Astrocyte of the cerebellum (primary cell): Measurements from ENCODE around the gene CREB3.

Source experiments
- DNase-seq: peaks from one replicate; pipeline ENCODE4 v3.0.0-alpha.2; 2011; ENCODE audit warnings: low read depth
- H3K4me3 ChIP-seq: 2 replicates; pipeline ENCODE4 v1.5.1; 2011; ENCODE audit warnings: mild to moderate bottlenecking, low read depth, low read length, moderate library complexity
- in situ Hi-C: cut with HindIII; loops from 2 replicates; pipeline ENCODE4 v1.10.0; 2017; ENCODE audit warnings: low sequenced_read_pairs
- TF ChIP-seq, protein P1 (sequence below): IDR thresholded peaks from 2 replicates; pipeline ENCODE4 v1.5.1; 2012; ENCODE audit warnings: low read length, low read depth, moderate library complexity, mild to moderate bottlenecking; ENCODE audit errors: missing control alignments

Gene CREB3

GRCh38 chr9:35714579-35715252 is 17.8 kb upstream of the CREB3 start:
- in situ Hi-C loops: loop anchor here (5.0 kb wide), 1 partner anchor 37 kb away; no protein-coding TSS in a partner anchor
- no peak overlapping the region for H3K4me3 ChIP-seq
- no peak for DNase-seq
- TF ChIP-seq, protein P1, sequence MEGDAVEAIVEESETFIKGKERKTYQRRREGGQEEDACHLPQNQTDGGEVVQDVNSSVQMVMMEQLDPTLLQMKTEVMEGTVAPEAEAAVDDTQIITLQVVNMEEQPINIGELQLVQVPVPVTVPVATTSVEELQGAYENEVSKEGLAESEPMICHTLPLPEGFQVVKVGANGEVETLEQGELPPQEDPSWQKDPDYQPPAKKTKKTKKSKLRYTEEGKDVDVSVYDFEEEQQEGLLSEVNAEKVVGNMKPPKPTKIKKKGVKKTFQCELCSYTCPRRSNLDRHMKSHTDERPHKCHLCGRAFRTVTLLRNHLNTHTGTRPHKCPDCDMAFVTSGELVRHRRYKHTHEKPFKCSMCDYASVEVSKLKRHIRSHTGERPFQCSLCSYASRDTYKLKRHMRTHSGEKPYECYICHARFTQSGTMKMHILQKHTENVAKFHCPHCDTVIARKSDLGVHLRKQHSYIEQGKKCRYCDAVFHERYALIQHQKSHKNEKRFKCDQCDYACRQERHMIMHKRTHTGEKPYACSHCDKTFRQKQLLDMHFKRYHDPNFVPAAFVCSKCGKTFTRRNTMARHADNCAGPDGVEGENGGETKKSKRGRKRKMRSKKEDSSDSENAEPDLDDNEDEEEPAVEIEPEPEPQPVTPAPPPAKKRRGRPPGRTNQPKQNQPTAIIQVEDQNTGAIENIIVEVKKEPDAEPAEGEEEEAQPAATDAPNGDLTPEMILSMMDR: no peak

DNA sequence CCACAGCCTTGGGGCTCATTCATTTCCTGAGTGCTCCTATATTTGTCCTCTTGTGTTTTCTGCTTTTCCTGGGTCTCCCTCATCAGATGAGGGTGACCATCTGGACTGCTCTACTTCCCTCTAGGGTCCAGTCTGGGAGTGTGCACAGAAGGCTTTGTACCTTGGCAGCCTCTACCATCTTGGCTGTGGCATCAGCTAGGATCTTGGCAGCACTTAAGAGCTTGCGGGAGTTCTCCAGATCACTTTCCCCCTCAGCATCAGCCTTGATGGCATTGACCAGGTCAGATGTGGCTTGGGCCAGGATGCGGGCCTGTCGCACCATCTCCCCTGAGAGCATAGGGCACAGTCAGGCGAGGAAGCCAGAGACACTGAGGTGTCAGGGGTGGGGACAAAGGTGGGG is 16.2 kb upstream of the CREB3 start:
- TF ChIP-seq, protein P1: peak; percentile 25
- in situ Hi-C loops: no loop called here
- no peak for DNase-seq
- H3K4me3 ChIP-seq: no peak overlapping the region

DNA sequence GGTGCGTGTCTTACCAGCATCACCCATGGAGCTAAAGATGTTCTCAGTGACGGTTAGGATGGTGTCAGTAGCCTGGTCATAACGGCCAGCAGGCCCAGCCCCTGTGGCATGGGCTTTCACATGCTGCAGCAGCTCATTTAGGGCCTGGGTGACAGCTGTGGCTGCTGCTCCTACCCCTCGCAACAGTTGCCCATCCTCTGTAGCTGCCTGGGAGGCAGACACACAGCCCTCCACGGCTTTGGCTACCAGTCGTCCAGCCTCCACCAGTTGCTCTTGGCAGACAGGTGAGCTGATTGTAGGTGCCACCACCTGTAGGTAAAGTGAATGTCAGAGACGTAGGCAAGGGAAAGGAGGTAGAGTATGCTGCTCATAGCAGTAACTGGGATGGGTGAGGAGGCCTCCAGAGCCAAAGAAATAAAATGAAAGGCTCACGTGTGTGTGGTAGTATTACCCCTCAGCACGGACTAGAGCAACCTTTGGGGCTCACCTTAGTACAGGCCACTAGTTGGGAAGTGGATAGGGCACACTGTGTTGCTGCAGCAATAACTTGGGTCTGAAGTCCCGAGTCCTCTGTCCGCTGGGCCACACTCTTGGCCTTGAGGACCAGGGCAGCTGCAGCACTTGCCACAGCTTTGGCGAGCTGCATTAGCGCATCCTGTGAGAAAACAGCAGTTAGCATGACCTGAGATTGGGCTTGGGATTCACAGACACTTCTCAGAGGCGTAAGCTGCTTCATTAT is 15.2 kb upstream of the CREB3 start:
- TF ChIP-seq, protein P1: no peak
- H3K4me3 ChIP-seq: no peak overlapping the region
- in situ Hi-C loops: no loop called here
- no peak for DNase-seq

DNA sequence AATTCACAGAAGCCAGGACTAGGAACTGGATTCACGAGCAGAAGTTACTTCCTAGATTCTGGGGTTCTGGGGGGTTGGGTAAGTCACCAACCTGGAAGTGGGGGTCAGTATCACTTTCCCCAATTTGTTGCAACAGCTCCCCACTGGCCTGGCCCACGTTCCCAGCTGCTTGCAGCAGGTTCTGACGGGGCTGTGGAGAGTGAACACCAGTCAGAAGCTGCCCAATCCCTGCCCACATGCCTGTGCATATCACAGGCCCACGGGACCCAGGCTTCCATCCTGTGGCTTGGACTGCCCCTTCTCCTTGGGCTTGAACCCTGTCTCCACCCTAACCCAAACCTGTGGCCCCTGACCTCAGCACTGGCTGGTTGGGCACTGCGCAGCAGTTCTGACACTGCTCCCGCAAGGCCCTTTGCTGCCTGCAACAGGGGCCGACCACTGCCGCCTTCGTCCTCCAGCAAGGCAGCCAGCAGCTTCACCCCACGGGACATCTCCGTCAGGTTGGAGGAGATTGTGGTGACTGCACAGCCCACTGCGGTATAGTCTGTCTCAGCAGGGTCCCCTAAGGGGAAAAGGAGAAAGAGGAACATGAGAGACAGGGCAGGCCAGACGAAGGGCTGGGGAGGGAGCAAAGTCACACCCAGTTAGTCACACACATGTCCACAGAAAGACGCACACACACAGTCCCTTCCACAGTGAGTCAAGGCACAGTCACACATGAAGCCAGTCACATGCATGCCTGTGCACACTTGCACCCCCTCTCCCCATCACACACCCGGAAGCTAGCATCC is 13.6 kb upstream of the CREB3 start:
- no peak for DNase-seq
- in situ Hi-C loops: no loop called here
- H3K4me3 ChIP-seq: no peak overlapping the region
- TF ChIP-seq, protein P1: no peak

- TF ChIP-seq, protein P1: no peak
- H3K4me3 ChIP-seq: no peak overlapping the region
- no peak for DNase-seq
- in situ Hi-C loops: no loop called here
Measured at GRCh38 chr9:35719546-35719945, 12.9 kb upstream of the CREB3 start.

DNA sequence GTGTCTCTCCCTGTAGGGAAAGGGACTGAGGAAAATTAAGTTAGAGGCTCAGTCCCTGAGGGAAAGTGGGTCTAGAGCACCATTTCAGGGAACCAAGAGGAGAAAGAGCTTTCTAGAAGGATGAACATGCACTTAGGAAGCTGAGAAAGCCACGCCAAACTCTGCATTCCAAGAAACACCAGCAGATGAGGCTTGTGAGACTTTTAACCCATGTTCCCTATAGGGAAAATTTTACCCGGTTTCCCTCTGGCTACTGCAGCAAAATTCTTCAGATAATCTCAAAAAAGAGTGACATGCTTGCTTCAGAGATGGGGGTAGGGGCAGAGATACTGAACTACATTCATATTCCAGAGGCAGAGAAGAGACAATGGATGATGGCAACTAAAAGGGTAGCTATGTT is 9.0 kb upstream of the CREB3 start:
- no peak for DNase-seq
- in situ Hi-C loops: no loop called here
- H3K4me3 ChIP-seq: no peak overlapping the region
- TF ChIP-seq, protein P1: no peak
